NCI-H146 (cell line): ENCODE measurements around the gene ZNF385D.
"Not testable (repeated sequence)": the region's sequence is repeated elsewhere in the genome, so short reads cannot be mapped to it uniquely, and the experiment has no call there.

Experiments
- DNase-seq: peaks from one replicate; lab custom pipeline; 2025; lab: John Stamatoyannopoulos, UW

ZNF385D gene

GRCh38 chr3:21446945-21447475 lies 304.0 kb downstream of the ZNF385D start:
- no peak for DNase-seq

GRCh38 chr3:21446027-21446426 lies 305.0 kb downstream of the ZNF385D start:
- DNase-seq = no peak

- no peak for DNase-seq
These were observed 309.2 kb downstream of the ZNF385D start for GRCh38 chr3:21441821-21442220.

- DNase-seq = no peak
These were observed 314.2 kb downstream of the ZNF385D start for GRCh38 chr3:21436835-21437234.

- no peak for DNase-seq
These were observed 315.1 kb downstream of the ZNF385D start for GRCh38 chr3:21435871-21436270.

GRCh38 chr3:21434310-21434709 lies 316.7 kb downstream of the ZNF385D start:
- no peak for DNase-seq

GRCh38 chr3:21433751-21434150 lies 317.3 kb downstream of the ZNF385D start:
- no peak for DNase-seq

GRCh38 chr3:21426920-21427319 lies 324.1 kb downstream of the ZNF385D start:
- DNase-seq = no peak

GRCh38 chr3:21425715-21426114 lies 325.3 kb downstream of the ZNF385D start:
- no peak for DNase-seq

- no peak for DNase-seq
These were observed 329.9 kb downstream of the ZNF385D start for GRCh38 chr3:21421096-21421495.

- DNase-seq = no peak
These were observed 333.0 kb downstream of the ZNF385D start for GRCh38 chr3:21417991-21418390.

GRCh38 chr3:21414506-21414905 lies 336.5 kb downstream of the ZNF385D start:
- no peak for DNase-seq

GRCh38 chr3:21411058-21411457 lies 340.0 kb downstream of the ZNF385D start:
- no peak for DNase-seq

GRCh38 chr3:21409401-21409800 lies 341.6 kb downstream of the ZNF385D start:
- DNase-seq = no peak

GRCh38 chr3:21407743-21408142 lies 343.3 kb downstream of the ZNF385D start:
- DNase-seq = no peak

- DNase-seq = no peak
These were observed 345.0 kb downstream of the ZNF385D start for GRCh38 chr3:21405671-21406667.

GRCh38 chr3:21398461-21398860 lies 352.5 kb downstream of the ZNF385D start:
- no peak for DNase-seq

GRCh38 chr3:21393683-21394311 lies 357.2 kb downstream of the ZNF385D start:
- DNase-seq = no peak

GRCh38 chr3:21392526-21392925 lies 358.5 kb downstream of the ZNF385D start:
- DNase-seq = no peak

- no peak for DNase-seq
These were observed 360.2 kb downstream of the ZNF385D start for GRCh38 chr3:21390856-21391255.

GRCh38 chr3:21390136-21390535 lies 360.9 kb downstream of the ZNF385D start:
- DNase-seq = no peak

GRCh38 chr3:21387142-21387826 lies 363.7 kb downstream of the ZNF385D start:
- not testable (repeated sequence) for DNase-seq
